Body of pancreas (tissue), 4 donors: Measurements from ENCODE around the gene TMSB4X.

Source experiments
- CTCF ChIP-seq, 7 experiments: fragments of 450-650 bp in 4 of 7; fragments of 200-600 bp in 3 of 7; sonication (generic) in 3 of 7; IDR thresholded peaks; one replicate each; pipeline ENCODE4 v1.5.1; 2016 to 2019; ENCODE audit warnings: antibody characterized with exemption in 7 of 7
- POLR2A ChIP-seq, 3 donors: fragments of 450-650 bp; IDR thresholded peaks; one replicate each; pipeline ENCODE4 v1.6.1; 2016; ENCODE audit warnings: antibody characterized with exemption in 3 of 3, mild to moderate bottlenecking in 2 of 3

GRCh38 chrX:13013363-13014110, 38.6 kb downstream of the TMSB4X start:
- TF ChIP-seq CTCF (IDR thresholded peaks at IDR 0.05), result no peak
- TF ChIP-seq POLR2A (IDR thresholded peaks at IDR 0.05), result no peak
